ENCODE measurements around the gene PLEKHG4.

Gene PLEKHG4

DNA sequence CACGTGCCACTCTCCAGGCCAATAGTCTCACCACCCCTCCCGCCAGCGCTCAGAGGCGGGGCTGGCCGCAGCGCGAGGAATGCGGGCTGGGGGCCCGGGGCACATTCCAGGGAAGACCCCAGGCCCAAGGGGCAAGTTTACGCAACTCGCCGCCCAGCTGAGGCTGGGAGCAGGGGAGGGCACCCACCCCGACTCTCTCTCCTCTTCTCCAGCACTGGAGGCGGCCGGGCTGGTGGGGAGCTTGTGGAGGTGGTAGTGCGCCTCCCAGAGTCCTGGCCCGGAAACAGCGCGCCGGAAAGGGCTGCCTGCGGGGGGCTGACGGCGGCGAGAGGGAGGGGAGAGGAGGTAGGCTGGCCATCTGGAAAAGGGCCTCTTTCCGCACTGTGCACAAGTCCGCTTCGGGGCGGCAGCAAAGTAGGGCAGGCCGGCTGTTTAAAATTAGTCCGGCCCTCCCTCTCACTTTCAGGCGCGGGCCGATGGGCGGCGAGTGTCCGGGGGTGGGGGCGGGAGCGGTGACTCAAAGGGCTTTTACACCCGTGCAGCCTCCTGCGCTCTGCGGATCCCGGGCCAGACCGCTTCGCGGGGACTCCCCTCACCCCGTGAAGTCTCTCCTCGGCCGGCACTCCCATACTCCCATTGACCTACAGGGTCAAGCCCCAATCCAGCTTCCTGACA is 33.1 kb upstream of the PLEKHG4 start:
- no peak for DNase-seq

- DNase-seq: peak; percentile 35
Measured at GRCh38 chr16:67246756-67247191, 32.6 kb upstream of the PLEKHG4 start.

DNA sequence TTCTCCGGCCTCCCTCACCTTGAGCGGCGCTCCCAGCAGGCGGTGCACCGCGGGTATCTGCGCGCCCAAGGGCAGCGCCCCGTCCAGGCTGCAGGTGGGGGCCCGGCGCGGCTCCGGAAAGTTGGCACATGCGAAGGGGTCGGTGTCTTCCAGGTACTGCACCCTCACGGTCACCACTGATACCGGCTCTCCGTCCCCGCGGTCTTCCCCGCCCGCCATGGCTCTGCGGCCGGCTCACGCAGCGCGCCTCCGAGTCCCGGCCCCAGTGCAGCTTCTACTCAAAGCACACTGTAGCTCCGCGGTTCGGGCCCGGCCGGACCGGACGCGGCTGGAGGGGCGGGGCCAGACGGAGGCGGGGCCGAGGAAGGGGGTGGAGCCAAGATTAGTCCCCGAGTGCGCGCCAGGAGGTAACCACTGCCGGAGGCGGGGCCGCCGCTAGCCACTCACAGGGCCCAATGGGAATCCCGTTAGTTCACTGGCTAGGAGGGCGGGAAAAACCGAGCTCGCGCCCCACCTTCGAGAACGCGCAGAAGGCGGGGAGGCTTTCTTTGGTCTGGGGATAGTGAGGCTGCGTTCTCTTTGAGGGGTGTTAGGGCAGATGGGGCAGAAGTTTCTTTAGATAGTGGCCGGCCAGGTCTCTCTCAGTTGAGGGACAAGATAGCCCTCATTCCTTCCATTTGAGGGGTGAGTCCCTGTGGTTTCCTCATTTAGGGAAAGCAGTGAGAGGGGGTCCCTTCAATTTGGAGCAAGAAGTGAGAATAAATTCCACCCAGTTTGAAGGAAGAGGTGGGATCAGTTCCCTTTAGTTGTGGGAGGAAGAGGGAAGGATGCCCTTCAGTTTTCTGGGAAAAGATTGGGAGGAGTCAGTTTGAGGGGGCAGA is 31.9 kb upstream of the PLEKHG4 start, which contains the start of gene FHOD1:
TSS of gene FHOD1 (minus strand) at position 290 of the 881 bp plus-strand sequence. CDS start at position 219, 71 bp downstream.
- DNase-seq: peak; percentile 91

DNA sequence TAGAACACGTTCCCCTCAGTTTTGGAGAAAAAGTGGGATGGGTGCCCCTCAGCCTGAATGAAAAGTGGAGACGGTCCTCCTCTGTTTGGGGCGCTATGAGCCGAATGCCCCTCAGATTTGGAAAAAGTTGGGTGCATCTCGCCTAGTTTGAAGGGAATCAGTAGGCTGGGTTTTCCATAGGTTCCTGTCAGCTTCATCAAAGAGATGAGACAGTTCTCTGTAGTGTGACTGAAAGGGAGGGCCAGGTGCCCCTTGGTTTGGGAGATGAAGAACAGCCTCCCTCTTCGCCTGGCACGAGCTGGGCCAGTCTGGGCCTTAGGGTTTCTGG is 31.3 kb upstream of the PLEKHG4 start:
- no peak for DNase-seq

- DNase-seq: no peak
Measured at GRCh38 chr16:67248401-67249177, 30.7 kb upstream of the PLEKHG4 start, which contains the start of gene SLC9A5. Gene SLC9A5, plus strand, starts transcription at chr16:67248979. Its CDS starts 36 bp downstream, at chr16:67249015.

- DNase-seq: no peak
Measured at GRCh38 chr16:67249178-67250044, 29.9 kb upstream of the PLEKHG4 start.

- no peak for DNase-seq
Measured at GRCh38 chr16:67250045-67250327, 29.3 kb upstream of the PLEKHG4 start.

DNA sequence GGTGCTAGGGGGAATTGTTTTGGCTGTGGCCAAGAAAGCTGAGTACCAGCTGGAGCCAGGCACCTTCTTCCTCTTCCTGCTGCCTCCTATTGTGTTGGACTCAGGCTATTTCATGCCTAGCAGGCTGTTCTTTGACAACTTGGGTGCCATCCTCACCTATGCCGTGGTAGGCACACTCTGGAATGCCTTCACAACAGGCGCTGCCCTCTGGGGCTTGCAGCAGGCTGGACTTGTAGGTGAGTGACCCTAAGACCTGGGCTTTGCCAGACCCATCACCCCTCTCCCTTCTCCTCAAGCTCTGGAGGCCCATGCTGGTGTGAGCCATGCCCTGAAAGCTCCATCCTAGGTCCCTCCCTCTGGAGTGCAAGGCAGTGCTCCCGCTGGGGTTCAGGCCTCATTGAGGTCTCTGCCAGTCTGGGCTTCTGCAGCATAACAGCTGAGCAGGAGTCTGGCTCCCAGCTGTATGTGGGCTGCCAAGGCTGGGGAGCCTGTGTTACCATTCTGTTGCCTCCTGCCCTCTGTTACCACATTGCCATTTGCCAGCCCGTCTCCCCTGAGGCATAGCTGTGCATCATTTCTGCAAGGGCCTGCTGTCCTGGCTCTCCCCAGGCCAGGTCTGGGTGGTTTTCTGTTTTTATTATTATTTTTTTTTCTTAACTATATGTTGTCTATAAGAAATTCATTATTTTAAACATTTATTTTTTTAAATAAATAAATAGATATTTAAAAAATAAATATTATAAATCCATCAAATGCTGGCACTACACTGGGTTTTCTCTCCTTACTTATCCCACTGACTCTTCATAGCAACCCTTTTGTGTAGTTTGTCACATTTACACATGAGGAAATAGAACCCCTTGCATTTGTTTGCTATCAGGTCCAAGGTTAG is 26.5 kb upstream of the PLEKHG4 start:
- no peak for DNase-seq

GRCh38 chr16:67254801-67255552 is 24.4 kb upstream of the PLEKHG4 start:
- DNase-seq: no peak

DNA sequence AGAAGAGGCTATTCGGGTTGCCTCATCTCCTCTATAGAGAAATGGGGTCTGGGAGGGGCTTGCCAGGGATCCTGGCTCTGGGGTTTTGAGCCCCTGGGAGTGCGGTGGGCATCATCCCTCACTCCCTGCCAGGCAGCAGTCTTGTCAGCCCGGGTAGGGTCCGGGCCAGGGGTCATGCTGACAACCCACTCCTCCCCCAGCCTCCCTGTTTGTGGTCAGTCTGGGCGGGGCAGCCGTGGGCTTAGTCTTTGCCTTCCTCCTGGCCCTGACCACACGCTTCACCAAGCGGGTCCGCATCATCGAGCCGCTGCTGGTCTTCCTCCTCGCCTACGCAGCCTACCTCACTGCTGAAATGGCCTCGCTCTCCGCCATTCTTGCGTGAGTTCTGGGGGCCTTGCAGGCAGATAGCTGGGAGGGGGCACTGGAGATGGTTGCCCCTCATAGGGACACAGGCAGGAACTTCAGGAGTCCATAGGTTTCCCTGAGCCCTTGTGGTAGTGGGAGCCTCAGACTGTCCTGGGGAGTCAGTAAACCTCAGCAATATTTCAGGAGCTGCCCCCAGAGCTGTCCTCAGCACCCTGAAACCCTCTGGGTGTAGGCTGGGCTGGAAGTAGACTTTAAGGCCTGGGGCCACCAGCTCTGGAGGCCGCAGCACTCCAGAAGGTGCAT is 23.6 kb upstream of the PLEKHG4 start:
- DNase-seq: no peak

GRCh38 chr16:67256701-67257230 is 22.6 kb upstream of the PLEKHG4 start:
- DNase-seq: no peak

DNA sequence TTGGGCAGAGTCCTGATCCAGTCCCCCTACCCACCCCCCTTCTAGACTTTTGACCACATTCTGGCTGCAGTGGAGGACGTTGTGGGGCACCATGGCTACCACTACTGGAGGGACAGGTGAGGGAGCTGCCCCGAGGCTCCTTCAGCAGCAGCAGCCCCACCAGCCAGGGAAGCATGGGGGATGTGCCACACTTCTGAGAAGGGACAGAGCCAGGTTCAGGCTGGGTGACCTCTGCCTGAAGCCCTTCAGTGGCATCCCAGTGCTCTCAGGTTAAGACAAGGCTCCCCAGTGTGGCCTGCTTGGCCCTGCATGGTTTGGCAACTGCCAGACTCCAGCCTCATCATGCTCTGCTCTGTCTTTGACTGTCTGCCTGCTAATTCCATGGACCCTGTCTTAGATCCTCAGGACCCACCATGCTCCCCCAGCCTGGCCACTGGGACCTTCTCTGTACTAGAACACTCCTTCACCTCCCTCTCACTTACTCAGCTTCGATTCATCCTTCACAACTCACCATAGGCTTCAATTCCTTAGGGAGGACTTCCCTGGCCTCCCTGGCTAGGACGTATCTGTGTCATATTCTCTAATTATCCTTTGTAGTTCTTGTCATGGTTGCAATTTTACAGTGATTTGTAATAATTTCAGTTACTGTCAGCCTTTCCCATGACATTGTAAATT is 21.7 kb upstream of the PLEKHG4 start:
- DNase-seq: no peak

GRCh38 chr16:67258161-67258835 is 21.0 kb upstream of the PLEKHG4 start:
- no peak for DNase-seq

- no peak for DNase-seq
Measured at GRCh38 chr16:67259705-67260104, 19.6 kb upstream of the PLEKHG4 start.

- no peak for DNase-seq
Measured at GRCh38 chr16:67260426-67261063, 18.8 kb upstream of the PLEKHG4 start.

DNA sequence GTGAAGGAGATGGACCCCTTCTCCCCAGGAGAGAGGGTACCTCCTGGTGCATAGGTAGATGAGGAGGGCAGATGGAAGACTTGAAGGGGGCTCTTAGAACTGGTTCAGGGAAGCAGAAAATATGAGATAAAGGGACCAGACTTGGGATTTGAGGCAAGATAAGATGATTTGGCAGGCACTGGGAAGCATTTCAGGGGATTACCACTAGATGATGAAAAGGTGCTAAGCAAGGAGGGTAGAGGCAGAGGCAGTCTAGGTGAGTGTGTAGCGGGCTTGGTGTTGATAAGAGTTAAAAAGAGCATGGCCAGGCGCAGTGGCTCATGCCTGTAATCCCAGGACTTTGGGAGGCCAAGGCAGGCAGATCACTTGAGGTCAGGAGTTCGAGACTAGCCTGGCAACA is 16.1 kb upstream of the PLEKHG4 start:
- DNase-seq: no peak

- no peak for DNase-seq
Measured at GRCh38 chr16:67264277-67264676, 15.1 kb upstream of the PLEKHG4 start.

DNA sequence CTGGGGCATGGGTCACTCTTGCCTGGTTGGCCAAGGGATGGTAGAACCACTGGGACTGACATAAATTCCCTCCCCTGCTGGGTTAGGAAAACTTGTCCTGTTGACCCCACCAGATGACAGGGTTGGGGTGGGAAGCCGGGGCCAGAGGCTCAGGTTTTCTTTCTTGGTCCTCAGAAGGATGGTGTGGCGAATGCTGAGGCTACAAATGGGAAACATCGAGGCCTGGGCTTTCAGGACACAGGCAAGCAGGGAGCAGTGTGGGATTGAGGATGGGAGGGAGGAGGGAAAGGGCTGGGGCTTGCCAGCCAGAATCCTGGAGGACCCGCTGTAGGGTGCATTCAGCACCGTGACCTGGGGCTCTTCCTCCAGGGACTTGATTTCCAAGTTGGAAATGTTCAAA is 14.5 kb upstream of the PLEKHG4 start:
- no peak for DNase-seq
